MM.1S (cell line): ENCODE data around the gene CENPF.
"Not testable (repeated sequence)": the region's sequence is repeated elsewhere in the genome, so short reads cannot be mapped to it uniquely, and the experiment has no call there.

Source experiments
- DNase-seq: peaks from one replicate; pipeline ENCODE4 v3.0.0-alpha.2; 2015
- H2AFZ ChIP-seq: fragments of 300-600 bp; sonication (generic); 2 replicates; pipeline ENCODE4 v1.6.0; 2016; ENCODE audit warnings: antibody characterized with exemption, low read length
- H3F3A ChIP-seq: fragments of 300-600 bp; sonication (generic); 2 replicates; pipeline ENCODE4 v1.6.1; 2016; ENCODE audit warnings: mild to moderate bottlenecking, antibody characterized with exemption, low read length, moderate library complexity, mixed read lengths; ENCODE audit not compliant: insufficient read depth
- H3K27ac ChIP-seq: fragments of 300-600 bp; sonication (generic); 2 replicates; pipeline ENCODE4 v1.5.1; 2016; ENCODE audit warnings: mild to moderate bottlenecking, low read length
- H3K27me3 ChIP-seq: fragments of 300-600 bp; sonication (generic); replicated peaks from 2 replicates; pipeline ENCODE4 v1.6.0; 2016; ENCODE audit warnings: low read length; ENCODE audit not compliant: insufficient read depth
- H3K36me3 ChIP-seq: fragments of 300-600 bp; sonication (generic); replicated peaks from 2 replicates; pipeline ENCODE4 v1.6.1; 2016; ENCODE audit warnings: mild to moderate bottlenecking, low read length, mixed read lengths; ENCODE audit not compliant: insufficient read depth
- H3K4me1 ChIP-seq: fragments of 300-600 bp; sonication (generic); 2 replicates; pipeline ENCODE4 v1.6.1; 2016; ENCODE audit warnings: low read length, mixed read lengths
- H3K4me2 ChIP-seq: fragments of 300-600 bp; sonication (generic); 2 replicates; pipeline ENCODE4 v1.6.0; 2016; ENCODE audit warnings: low read depth, low read length
- H3K4me3 ChIP-seq: fragments of 300-600 bp; sonication (generic); 2 replicates; pipeline ENCODE4 v1.5.1; 2016; ENCODE audit warnings: low read length, mixed read lengths
- H3K79me2 ChIP-seq: fragments of 300-600 bp; sonication (generic); 2 replicates; pipeline ENCODE4 v1.6.1; 2016; ENCODE audit warnings: mixed run types, low read length, mixed read lengths
- H3K9ac ChIP-seq: fragments of 300-600 bp; sonication (generic); 2 replicates; pipeline ENCODE4 v1.6.1; 2016; ENCODE audit warnings: low read length, mixed read lengths
- H3K9me2 ChIP-seq: fragments of 300-600 bp; sonication (generic); replicated peaks from 2 replicates; pipeline ENCODE4 v1.6.1; 2016; ENCODE audit warnings: mild to moderate bottlenecking, low read length, mixed read lengths; ENCODE audit not compliant: insufficient read depth
- H3K9me3 ChIP-seq: fragments of 300-600 bp; sonication (generic); replicated peaks from 2 replicates; pipeline ENCODE4 v1.6.1; 2016; ENCODE audit warnings: mild to moderate bottlenecking, low read length, mixed read lengths; ENCODE audit not compliant: insufficient read depth
- H4K20me1 ChIP-seq: fragments of 300-600 bp; sonication (generic); 2 replicates; pipeline ENCODE4 v1.6.1; 2016; ENCODE audit warnings: mild to moderate bottlenecking, low read length, moderate library complexity, mixed read lengths; ENCODE audit not compliant: insufficient read depth
- EZH2 ChIP-seq: fragments of 300-600 bp; sonication (generic); optimal IDR thresholded peaks from 2 replicates; pipeline ENCODE3; 2017; ENCODE audit warnings: low read depth, mild to moderate bottlenecking, antibody characterized with exemption, low read length, mixed read lengths
- EZH2phosphoT487 ChIP-seq: fragments of 300-600 bp; sonication (generic); IDR thresholded peaks from 2 replicates; pipeline ENCODE4 v1.6.1; 2018; ENCODE audit warnings: antibody characterized with exemption, low read length
- TF ChIP-seq, protein P1 (sequence below): fragments of 300-600 bp; sonication (generic); IDR thresholded peaks from 2 replicates; pipeline ENCODE4 v1.5.1; 2016; ENCODE audit warnings: antibody characterized with exemption, low read length, mixed read lengths

The CENPF gene

DNA sequence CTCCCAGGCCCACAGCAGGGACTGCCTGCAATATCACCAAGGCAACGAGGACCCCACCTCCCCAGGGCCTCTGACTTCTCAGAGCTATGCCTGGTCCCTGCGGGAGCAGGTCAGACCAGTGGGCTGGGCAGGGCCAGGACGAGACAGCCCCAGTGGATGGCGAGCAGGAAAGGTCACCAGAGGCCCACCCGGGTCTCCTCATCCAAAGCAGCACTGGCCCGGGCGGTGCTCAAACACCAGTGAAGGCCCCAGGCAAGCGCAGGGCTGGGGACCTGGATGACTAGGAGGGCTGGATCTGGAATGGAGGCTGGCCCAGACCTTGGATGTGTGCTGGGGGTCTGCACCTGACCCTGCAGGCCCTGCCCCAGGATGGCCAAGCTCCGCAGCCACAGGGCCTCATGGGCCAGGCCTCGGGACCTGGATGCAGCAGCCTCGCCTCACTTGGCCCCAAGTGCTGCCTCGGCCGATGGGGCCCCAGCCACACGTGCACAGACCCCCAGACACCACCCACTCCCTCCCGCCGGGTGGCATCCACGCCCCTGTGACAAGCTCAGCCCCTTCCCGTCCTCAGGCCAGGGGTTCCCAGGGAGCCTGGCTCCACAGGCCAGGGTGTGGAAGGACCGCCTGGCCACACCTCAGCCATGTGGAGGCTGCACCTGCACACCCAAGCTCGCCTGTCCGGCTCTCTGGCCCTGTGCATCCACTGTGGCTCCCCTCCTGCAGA lies 4.7 kb downstream of the CENPF start:
- not testable (repeated sequence) for H3K27ac ChIP-seq, H3K4me2 ChIP-seq, H4K20me1 ChIP-seq, H3K27me3 ChIP-seq, H2AFZ ChIP-seq, H3K4me3 ChIP-seq, H3K4me1 ChIP-seq, DNase-seq, H3K9me3 ChIP-seq, H3K9ac ChIP-seq, H3F3A ChIP-seq, H3K36me3 ChIP-seq, H3K9me2 ChIP-seq
- peaks cover 94% of the 10 kb centered on the region for H3K79me2 ChIP-seq

DNA sequence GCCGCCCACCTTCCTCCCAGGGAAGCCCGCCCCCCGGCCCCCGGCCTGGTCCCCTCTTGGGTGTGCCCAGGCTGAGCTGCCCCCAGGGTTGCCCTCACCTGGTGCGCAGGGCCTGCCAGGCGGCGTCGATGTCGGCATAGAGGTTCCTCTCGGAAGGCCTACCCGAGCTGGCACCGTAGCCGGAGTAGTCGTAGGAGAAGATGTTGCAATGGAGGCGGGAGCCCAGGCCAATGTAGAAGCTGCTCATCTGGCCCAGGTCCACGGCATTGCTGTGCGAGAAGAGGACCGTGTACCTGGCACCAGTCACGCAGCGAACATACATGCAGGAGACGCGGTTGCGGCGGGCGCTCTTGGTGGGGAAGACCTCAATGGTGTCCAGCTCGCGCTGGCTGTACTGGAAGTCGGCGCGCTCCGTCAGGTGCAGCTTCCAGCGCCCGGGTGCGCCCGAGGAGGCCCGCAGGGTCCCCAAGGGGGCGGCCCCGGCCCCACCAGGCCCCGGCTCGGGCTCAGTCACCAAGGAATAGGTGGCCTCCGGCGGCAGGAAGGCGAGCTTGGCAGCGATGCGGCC lies 5.3 kb downstream of the CENPF start:
- not testable (repeated sequence) for DNase-seq, H3K9me3 ChIP-seq, H3F3A ChIP-seq, H3K27me3 ChIP-seq, H3K4me1 ChIP-seq, H3K27ac ChIP-seq, H3K4me3 ChIP-seq, H3K4me2 ChIP-seq, H2AFZ ChIP-seq, H3K36me3 ChIP-seq, H3K9me2 ChIP-seq, H3K9ac ChIP-seq, H4K20me1 ChIP-seq
- H3K79me2 ChIP-seq = peaks cover 98% of the 10 kb centered on the region

DNA sequence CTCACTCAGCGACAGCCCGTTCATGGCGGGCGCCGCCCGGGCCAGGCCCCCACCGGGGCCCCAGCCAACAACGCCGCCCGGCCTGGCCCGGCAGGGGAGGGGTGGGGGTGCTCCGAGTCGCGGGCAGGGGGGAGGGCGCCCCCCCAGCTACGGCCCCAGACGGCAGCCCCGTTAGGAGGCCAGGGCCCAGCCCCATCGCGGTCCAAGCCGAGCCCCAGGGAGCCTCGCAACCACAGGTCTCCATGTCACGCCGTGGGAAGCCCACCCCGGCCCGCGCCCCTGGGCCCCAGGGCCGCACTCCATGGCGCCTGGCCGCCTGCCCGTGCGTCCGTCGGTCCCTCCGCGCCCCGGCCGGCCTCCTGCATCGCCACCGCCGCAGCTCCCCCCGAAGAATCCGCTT lies 5.8 kb downstream of the CENPF start:
- not testable (repeated sequence) for H3K27me3 ChIP-seq, H4K20me1 ChIP-seq, H3K36me3 ChIP-seq, DNase-seq, H3K4me1 ChIP-seq, H3K4me2 ChIP-seq, H3K9me3 ChIP-seq, H3K4me3 ChIP-seq, H3F3A ChIP-seq, H3K9me2 ChIP-seq, H3K27ac ChIP-seq, H3K9ac ChIP-seq, H2AFZ ChIP-seq
- H3K79me2 ChIP-seq = peaks cover 98% of the 10 kb centered on the region

DNA sequence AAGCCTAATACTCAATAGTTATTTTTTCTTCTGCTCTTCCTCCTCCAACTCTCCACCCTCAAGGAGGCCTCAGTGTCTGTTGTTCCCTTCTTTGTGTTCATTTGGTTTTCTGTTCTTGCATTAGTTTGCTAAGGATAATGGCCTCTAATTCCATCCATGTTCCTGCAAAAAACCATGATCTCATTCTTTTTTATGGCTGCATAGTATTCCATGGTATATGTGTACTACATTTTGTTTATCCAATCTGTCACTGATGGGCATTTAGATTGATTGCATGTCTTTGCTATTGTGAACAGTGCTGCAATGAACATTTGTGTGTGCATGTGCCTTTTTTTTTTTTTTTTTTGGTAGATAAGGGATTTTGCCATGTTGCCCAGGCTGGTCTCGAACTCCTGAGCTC lies 6.7 kb downstream of the CENPF start:
- Histone ChIP-seq H3F3A (no peaks in the 10 kb centered on the region), H3K9me3 (no peaks in the 10 kb centered on the region), H3K36me3 (peaks cover 7% of the 10 kb centered on the region; the same call in 1 of the 2 replicates)

DNA sequence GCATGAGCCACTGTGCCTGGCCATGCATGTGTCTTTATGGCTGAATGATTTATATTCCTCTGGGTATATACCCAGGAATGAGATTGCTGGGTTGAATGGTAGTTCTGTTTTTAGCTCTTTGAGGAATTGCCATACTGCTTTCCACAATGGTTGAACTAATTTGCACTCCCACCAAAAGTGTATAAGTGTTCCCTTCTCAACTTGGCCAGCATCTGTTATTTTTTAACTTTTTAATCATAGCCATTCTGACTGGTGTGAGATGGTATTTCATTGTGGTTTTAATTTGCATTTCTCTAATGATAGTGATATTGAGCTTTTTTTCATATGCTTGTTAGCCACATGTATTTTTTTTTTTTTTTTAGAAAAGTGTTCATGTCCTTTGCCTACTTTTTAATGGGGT lies 7.1 kb downstream of the CENPF start:
- not testable (repeated sequence) for H3K27me3 ChIP-seq, H3K9me2 ChIP-seq, H3K9ac ChIP-seq, DNase-seq, H3K9me3 ChIP-seq, H3K4me3 ChIP-seq, H3K4me1 ChIP-seq, H3K4me2 ChIP-seq, H3K36me3 ChIP-seq, H2AFZ ChIP-seq, H4K20me1 ChIP-seq, H3F3A ChIP-seq, H3K27ac ChIP-seq
- peaks cover 96% of the 10 kb centered on the region for H3K79me2 ChIP-seq

More for the DNA sequence above, 6.7 kb downstream of the CENPF start:
- no peaks in the 10 kb centered on the region for H4K20me1 ChIP-seq
- no peak overlapping the region for H3K4me3 ChIP-seq
- no peak overlapping the region for H3K4me2 ChIP-seq
- peaks cover 1% of the 10 kb centered on the region; the same call in 1 of the 2 replicates for H3K4me1 ChIP-seq
- TF ChIP-seq EZH2phosphoT487 = no peak
- TF ChIP-seq EZH2 = no peak
- TF ChIP-seq, protein P1, sequence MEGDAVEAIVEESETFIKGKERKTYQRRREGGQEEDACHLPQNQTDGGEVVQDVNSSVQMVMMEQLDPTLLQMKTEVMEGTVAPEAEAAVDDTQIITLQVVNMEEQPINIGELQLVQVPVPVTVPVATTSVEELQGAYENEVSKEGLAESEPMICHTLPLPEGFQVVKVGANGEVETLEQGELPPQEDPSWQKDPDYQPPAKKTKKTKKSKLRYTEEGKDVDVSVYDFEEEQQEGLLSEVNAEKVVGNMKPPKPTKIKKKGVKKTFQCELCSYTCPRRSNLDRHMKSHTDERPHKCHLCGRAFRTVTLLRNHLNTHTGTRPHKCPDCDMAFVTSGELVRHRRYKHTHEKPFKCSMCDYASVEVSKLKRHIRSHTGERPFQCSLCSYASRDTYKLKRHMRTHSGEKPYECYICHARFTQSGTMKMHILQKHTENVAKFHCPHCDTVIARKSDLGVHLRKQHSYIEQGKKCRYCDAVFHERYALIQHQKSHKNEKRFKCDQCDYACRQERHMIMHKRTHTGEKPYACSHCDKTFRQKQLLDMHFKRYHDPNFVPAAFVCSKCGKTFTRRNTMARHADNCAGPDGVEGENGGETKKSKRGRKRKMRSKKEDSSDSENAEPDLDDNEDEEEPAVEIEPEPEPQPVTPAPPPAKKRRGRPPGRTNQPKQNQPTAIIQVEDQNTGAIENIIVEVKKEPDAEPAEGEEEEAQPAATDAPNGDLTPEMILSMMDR = no peak
- no peaks in the 10 kb centered on the region for H3K27me3 ChIP-seq
- no peak overlapping the region for H3K27ac ChIP-seq
- no peak overlapping the region for H2AFZ ChIP-seq
- no peak for DNase-seq
- H3K9ac ChIP-seq = no peak overlapping the region
- peaks cover 96% of the 10 kb centered on the region for H3K79me2 ChIP-seq
- no peaks in the 10 kb centered on the region for H3K9me2 ChIP-seq
